HepG2 (cell line): ENCODE data around the gene SPATA31E1. TPM values are rescaled to one million over a fixed set of nuclear protein-coding genes. Genes with fewer than 3 reads are reported as not detected.

ENCODE experiments used
- ATAC-seq: fragments of 200-7000 bp; cut with Tn5 transposase; 3 replicates; pipeline ENCODE4 v1.9.1; 2020; ENCODE audit warnings: mild to moderate bottlenecking, moderate library complexity
- BruUV-seq: library from RNA; stranded (reverse); fragments of 400-500 nt; replicated peaks from 2 replicates; lab custom pipeline; 2021; lab: Mats Ljungman, UMichigan
- CTCF ChIA-PET: fragments of 300-600 bp; formaldehyde crosslinking; extraction: SDS; loops from one replicate; lab custom pipeline; 2021; ENCODE audit warnings: low total read pairs, inconsistent platforms, low intra/inter-chr PET ratio; lab: Yijun Ruan, JAX
- POLR2A ChIA-PET: fragments of 350-600 bp; sonication (Branson Sonifier 250); formaldehyde crosslinking; loops from one replicate; lab custom pipeline; 2020; ENCODE audit warnings: antibody characterized with exemption, inconsistent platforms; lab: Yijun Ruan, JAX
- DNase-seq: peaks from one replicate; pipeline ENCODE4 v3.0.0-alpha.2; 2015; ENCODE audit warnings: low spot score
- FAIRE-seq: peaks from 3 replicates; lab custom pipeline; 2011; peaks lifted over from hg19 to GRCh38; lab: Jason Lieb, UNC
- H2AFZ ChIP-seq: one replicate; pipeline ENCODE4 v1.6.1; 2011; ENCODE audit warnings: low read length, inconsistent platforms
- H3K27ac ChIP-seq: fragments of 300-600 bp; 3 replicates; pipeline ENCODE4 v1.8.0; 2011; ENCODE audit warnings: mixed run types, mild to moderate bottlenecking, mixed read lengths, low read length, inconsistent platforms; ENCODE audit not compliant: insufficient read depth; ENCODE audit errors: extremely low read length
- H3K27me3 ChIP-seq, 2 experiments: fragments of 200-600 bp in 1 of 2; 2 replicates in 1 of 2; 3 replicates in 1 of 2; pipeline versions ENCODE4 v1.6.0 to v1.8.0; 2011; ENCODE audit warnings: low read length in 2 of 2, mild to moderate bottlenecking in 2 of 2, moderate library complexity in 2 of 2, inconsistent platforms in 1 of 2; ENCODE audit not compliant: insufficient read depth in 2 of 2, control insufficient read depth in 1 of 2
- H3K36me3 ChIP-seq, 2 experiments: fragments of 200-600 bp in 1 of 2; replicated peaks in 1 of 2; 2 replicates in 1 of 2; 3 replicates in 1 of 2; pipeline versions ENCODE4 v1.5.1 to v1.8.0; 2011; ENCODE audit warnings: low read length in 2 of 2, inconsistent platforms in 1 of 2; ENCODE audit not compliant: insufficient read depth in 2 of 2, control insufficient read depth in 1 of 2
- H3K4me1 ChIP-seq: 2 replicates; pipeline ENCODE4 v1.5.1; 2012; ENCODE audit warnings: low read length, inconsistent platforms; ENCODE audit not compliant: insufficient read depth
- H3K4me2 ChIP-seq: 2 replicates; pipeline ENCODE4 v1.6.0; 2011; ENCODE audit warnings: low read depth, low read length, inconsistent platforms
- H3K4me3 ChIP-seq, 3 experiments: fragments of 200-600 bp in 1 of 3; sonication (generic), shearing (Covaris generic) in 1 of 3; replicated peaks in 1 of 3; 2 replicates each; pipeline ENCODE4 v1.5.1; 2011 to 2016; ENCODE audit warnings: low read length in 3 of 3, inconsistent platforms in 2 of 3, low read depth in 2 of 3, mild to moderate bottlenecking in 2 of 3, control low read depth in 1 of 3, mixed read lengths in 1 of 3; ENCODE audit not compliant: insufficient read depth in 1 of 3
- H3K79me2 ChIP-seq: one replicate; pipeline ENCODE4 v1.6.1; 2011; ENCODE audit warnings: low read length, inconsistent platforms; ENCODE audit not compliant: insufficient read depth
- H3K9ac ChIP-seq: 2 replicates; pipeline ENCODE4 v1.6.0; 2011; ENCODE audit warnings: mild to moderate bottlenecking, low read depth, low read length, inconsistent platforms; ENCODE audit not compliant: insufficient read depth
- H3K9me3 ChIP-seq: 2 replicates; pipeline ENCODE4 v1.5.1; 2012; ENCODE audit warnings: mild to moderate bottlenecking, low read length
- H4K20me1 ChIP-seq: 2 replicates; pipeline ENCODE4 v1.6.0; 2011; ENCODE audit warnings: inconsistent platforms, mild to moderate bottlenecking, low read length, moderate library complexity; ENCODE audit not compliant: insufficient read depth
- ESRRA ChIP-seq: sonication (generic); formaldehyde crosslinking; IDR thresholded peaks from 2 replicates; pipeline ENCODE4 v1.5.1; 2020; ENCODE audit warnings: mild to moderate bottlenecking, low read depth, missing genetic modification reagents
- GLI4 ChIP-seq: sonication (generic); formaldehyde crosslinking; IDR thresholded peaks from 2 replicates; pipeline ENCODE4 v1.5.1; 2020; ENCODE audit warnings: missing genetic modification reagents, mild to moderate bottlenecking, moderate library complexity, borderline replicate concordance
- MIER3 ChIP-seq: IDR thresholded peaks from 2 replicates; pipeline ENCODE4 v1.6.1; 2016; ENCODE audit warnings: missing compliant biosample characterization, borderline replicate concordance
- SCMH1 ChIP-seq: sonication (generic); formaldehyde crosslinking; IDR thresholded peaks from 2 replicates; pipeline ENCODE4 v1.9.0; 2021; ENCODE audit warnings: missing genetic modification reagents, mild to moderate bottlenecking, borderline replicate concordance
- ZNF749 ChIP-seq: sonication (generic); formaldehyde crosslinking; IDR thresholded peaks from 2 replicates; pipeline ENCODE4 v1.8.0; 2022; ENCODE audit warnings: mild to moderate bottlenecking, missing genetic modification reagents, moderate library complexity, borderline replicate concordance
- WGBS: methylation state at CpG from one replicate; pipeline ENCODE4 v1.1.6; 2017; ENCODE audit warnings: low lambda C conversion rate; 5-methylcytosine and 5-hydroxymethylcytosine counted together
- in situ Hi-C: cut with HindIII; loops from 2 replicates; pipeline ENCODE4 v1.10.0; 2017; ENCODE audit warnings: low pct_unique_long_range_greater_than_20kb; ENCODE audit not compliant: extremely low pct_ligation_motif_present
- intact Hi-C: fragments of 100-400 bp; cut with micrococcal nuclease; formaldehyde crosslinking; loops from one replicate; pipeline ENCODE4 v1.10.0; 2022; ENCODE audit not compliant: unreplicated experiment
- polyA plus RNA-seq, 8 experiments: library from polyadenylated mRNA; depleted of rRNA in 3 of 8; stranded (reverse) in 7 of 8; unstranded in 1 of 8; fragments of >200 nt; fragmentation: Illumina TruSeq in 4 of 8; extraction: Trizol in 4 of 8; gene quantifications; 2 replicates each; pipeline versions ENCODE4 v1.2.1 to v1.2.3, GENCODE V29; 2011 to 2016; ENCODE audit warnings: low read depth in 4 of 8, missing spikeins in 1 of 8, mixed read lengths in 1 of 8; ENCODE audit not compliant: insufficient read depth in 1 of 8
- total RNA-seq, 5 experiments: library from RNA; depleted of rRNA; stranded (reverse); fragments of >200 nt; fragmentation: Illumina TruSeq; extraction: Trizol; gene quantifications; 2 replicates each; pipeline ENCODE4 v1.2.3, GENCODE V29; 2016; ENCODE audit warnings: low read depth in 1 of 5
- TF ChIP-seq, protein P1 (sequence below), 2 experiments: fragments of 450-650 bp in 1 of 2; sonication (generic) in 1 of 2; formaldehyde crosslinking; IDR thresholded peaks; 2 replicates each; pipeline versions ENCODE4 v1.5.0 to v1.8.0; 2020 to 2022; ENCODE audit warnings: mild to moderate bottlenecking in 1 of 2, missing genetic modification reagents in 1 of 2
- TF ChIP-seq, protein P2 (sequence below): sonication (generic); formaldehyde crosslinking; IDR thresholded peaks from 2 replicates; pipeline ENCODE4 v1.5.1; 2020; ENCODE audit warnings: missing genetic modification reagents, mild to moderate bottlenecking, borderline replicate concordance
- TF ChIP-seq, protein P3 (sequence below): sonication (generic); formaldehyde crosslinking; conservative IDR thresholded peaks from 2 replicates; pipeline ENCODE4 v1.5.0; 2020; ENCODE audit warnings: missing genetic modification reagents

Gene SPATA31E1
- total and polyA plus RNA-seq, 2 of the 13 experiments (the other 11 are each of a cell fraction or from before 2014, with no cell fraction given): not detected

DNA sequence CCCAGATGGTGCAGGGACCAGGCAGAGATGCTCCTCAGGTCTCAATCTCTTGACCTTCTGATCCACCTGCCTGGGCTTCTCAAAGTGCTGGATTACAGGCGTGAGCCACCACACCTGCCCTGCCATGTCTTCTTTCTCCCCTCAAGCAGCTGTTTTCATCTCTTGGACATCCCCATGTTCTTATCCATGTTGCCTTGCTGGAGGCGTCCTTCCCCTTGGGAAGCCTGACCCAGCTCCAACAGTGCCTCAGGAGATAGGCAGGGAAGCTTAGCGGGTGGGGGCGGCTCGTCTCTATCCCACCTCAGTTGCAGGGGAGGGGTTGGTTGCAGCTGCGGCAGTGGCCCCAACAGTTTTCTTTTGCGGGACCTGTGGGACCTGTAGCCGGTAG lies 24.7 kb upstream of the SPATA31E1 start:
- Histone ChIP-seq H3K9ac (no peak overlapping the region), H2AFZ (no peak overlapping the region), H3K27ac (no peak overlapping the region), H4K20me1 (no peaks in the 10 kb centered on the region), H3K27me3 (peaks cover 1 to 4% of the 10 kb centered on the region in 2 experiments; a peak in 1 of 5 replicates), H3K4me3 (no peak overlapping the region), H3K4me1 (no peaks in the 10 kb centered on the region), H3K36me3 (no peaks in the 10 kb centered on the region), H3K4me2 (no peak overlapping the region), H3K79me2 (no peaks in the 10 kb centered on the region), H3K9me3 (peaks cover 4% of the 10 kb centered on the region; the same call in 1 of the 2 replicates)
- ATAC-seq (no peak), FAIRE-seq (no peak), DNase-seq (no peak)
- ChIA-PET POLR2A (no interaction called here), CTCF (no interaction called here)
- TF ChIP-seq, protein P1, sequence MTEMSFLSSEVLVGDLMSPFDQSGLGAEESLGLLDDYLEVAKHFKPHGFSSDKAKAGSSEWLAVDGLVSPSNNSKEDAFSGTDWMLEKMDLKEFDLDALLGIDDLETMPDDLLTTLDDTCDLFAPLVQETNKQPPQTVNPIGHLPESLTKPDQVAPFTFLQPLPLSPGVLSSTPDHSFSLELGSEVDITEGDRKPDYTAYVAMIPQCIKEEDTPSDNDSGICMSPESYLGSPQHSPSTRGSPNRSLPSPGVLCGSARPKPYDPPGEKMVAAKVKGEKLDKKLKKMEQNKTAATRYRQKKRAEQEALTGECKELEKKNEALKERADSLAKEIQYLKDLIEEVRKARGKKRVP (CRISPR knock-in tag; IDR thresholded peaks at IDR 0.05): no peak
- TF ChIP-seq MIER3 (CRISPR knock-in tag): no peak
- no peak for TF ChIP-seq SCMH1 (CRISPR knock-in tag)
- TF ChIP-seq, protein P2, sequence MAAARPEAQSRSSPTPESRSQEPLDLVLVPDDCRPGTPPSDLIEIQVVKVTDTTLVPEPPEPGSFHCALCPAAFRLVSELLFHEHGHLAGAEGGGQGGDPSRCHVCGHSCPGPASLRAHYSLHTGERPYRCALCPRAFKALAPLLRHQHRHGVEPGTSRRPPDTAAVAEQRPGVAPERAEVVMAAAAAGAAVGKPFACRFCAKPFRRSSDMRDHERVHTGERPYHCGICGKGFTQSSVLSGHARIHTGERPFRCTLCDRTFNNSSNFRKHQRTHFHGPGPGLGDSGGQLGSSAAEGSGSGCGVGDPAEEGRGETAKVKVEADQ: no peak
- in situ Hi-C loops: no loop called here
- WGBS: 48% methylated on average over 6 of the region's 8 CpGs
- intact Hi-C loops: no loop called here
- no TSS peak for BruUV-seq

DNA sequence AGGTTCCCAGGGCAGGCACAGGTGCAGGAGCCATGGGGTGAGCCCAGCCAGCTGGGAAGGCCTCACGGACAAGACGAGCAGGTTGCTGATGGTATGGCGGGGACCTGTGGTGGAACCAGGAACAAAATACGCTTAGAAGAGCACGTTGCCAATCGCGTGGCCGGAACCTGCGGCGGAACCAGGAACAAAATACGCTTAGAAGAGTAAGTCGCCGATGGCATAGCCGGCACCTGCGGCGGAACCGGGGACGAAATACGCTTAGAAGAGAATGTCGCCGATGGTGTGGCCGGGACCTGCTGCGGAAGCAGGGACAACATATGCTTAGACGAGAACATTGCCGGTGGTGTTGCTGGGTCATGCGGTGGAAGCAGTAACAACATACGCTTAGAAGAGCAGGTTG lies 23.5 kb upstream of the SPATA31E1 start:
- in situ Hi-C loops (no loop called here), intact Hi-C loops (no loop called here)
- Histone ChIP-seq H4K20me1 (no peaks in the 10 kb centered on the region), H3K4me3 (no peak overlapping the region), H3K27ac (no peak overlapping the region), H3K9ac (no peak overlapping the region), H3K36me3 (no peaks in the 10 kb centered on the region), H3K79me2 (no peaks in the 10 kb centered on the region), H3K9me3 (peaks cover 4% of the 10 kb centered on the region; the same call in 1 of the 2 replicates), H3K4me1 (no peaks in the 10 kb centered on the region), H2AFZ (no peak overlapping the region), H3K27me3 (peaks cover 0 to 1% of the 10 kb centered on the region in 2 experiments; a peak in 1 of 5 replicates), H3K4me2 (no peak overlapping the region)
- ChIA-PET CTCF (no interaction called here), POLR2A (no interaction called here)
- 88% methylated on average over 27 of the region's 27 CpGs for WGBS
- ATAC-seq (no peak), DNase-seq (no peak), FAIRE-seq (no peak)
- no TSS peak for BruUV-seq
- TF ChIP-seq ESRRA (CRISPR knock-in tag): no peak
- no peak for TF ChIP-seq ZNF749 (CRISPR knock-in tag)
- TF ChIP-seq GLI4 (CRISPR knock-in tag): no peak
- TF ChIP-seq, protein P3, sequence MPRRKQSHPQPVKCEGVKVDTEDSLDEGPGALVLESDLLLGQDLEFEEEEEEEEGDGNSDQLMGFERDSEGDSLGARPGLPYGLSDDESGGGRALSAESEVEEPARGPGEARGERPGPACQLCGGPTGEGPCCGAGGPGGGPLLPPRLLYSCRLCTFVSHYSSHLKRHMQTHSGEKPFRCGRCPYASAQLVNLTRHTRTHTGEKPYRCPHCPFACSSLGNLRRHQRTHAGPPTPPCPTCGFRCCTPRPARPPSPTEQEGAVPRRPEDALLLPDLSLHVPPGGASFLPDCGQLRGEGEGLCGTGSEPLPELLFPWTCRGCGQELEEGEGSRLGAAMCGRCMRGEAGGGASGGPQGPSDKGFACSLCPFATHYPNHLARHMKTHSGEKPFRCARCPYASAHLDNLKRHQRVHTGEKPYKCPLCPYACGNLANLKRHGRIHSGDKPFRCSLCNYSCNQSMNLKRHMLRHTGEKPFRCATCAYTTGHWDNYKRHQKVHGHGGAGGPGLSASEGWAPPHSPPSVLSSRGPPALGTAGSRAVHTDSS (CRISPR knock-in tag): no peak
